ENCODE data around the gene NCBP2L.
A peak's percentile ranks its signal among the peaks of the same experiment; 100 is the strongest.
"Not testable (repeated sequence)": the region's sequence is repeated elsewhere in the genome, so short reads cannot be mapped to it uniquely, and the experiment has no call there.

NCBP2L gene

DNA sequence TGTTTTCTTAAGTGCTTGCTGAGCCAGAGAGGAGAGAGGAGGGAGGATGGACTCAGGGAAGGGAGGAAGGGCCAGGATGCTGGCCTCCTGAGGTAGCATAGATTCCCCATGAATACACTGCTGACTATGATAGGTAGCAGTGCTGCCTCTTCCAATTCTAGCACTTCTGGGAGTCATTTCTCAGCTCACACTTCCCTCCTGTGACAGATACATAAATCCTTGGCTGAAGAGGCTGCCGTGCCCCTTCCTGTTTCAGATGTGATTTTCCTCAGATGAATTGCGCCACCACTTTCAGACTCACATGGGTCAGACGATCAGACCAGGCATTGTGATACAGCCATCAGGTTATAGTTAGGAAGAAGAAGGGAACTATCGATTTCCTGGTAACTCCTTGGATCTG is 24.3 kb upstream of the NCBP2L start:
- no peak for DNase-seq

GRCh38 chrX:107755721-107756120 is 21.8 kb upstream of the NCBP2L start:
- DNase-seq, result no peak

- no peak for DNase-seq
These were observed 19.2 kb upstream of the NCBP2L start for GRCh38 chrX:107758231-107758766.

DNA sequence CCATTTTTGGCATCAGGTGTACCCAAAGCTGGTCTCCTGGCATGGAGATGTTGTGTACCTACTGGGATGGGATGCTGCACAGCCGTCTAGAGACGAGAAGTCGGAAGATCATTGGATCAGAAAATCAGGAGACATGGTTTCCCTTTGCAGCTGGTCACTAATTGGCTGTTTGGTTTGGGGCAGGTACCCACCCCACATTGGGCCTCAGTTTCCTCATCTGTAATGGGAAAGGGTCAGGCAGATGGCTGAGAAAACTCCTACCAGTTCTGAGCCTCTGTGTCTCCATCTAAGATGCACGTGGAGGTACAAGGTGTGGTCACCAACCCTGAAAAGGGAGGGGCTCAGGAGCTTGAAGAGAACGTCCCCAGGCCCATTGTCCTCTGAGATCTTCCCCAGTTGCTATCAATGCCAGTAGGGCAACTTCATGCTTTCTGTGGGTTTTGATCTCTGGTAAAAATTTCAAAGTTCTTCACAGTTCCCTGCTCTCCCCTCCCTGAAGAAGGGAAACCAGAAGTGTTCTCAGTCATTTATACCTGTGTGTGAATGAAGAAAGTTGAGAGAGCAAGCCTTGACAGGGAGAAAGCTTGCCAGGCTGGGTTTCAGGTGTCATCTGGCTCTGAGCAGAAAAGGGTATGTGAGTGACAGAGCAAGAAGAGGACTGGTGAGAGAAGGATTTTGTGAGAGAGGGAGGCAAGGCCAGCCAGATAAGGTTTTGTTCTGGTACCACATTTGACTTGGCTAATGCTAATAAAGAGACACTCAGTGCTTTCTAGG is 17.0 kb upstream of the NCBP2L start:
- DNase-seq, result no peak

- no peak for DNase-seq
These were observed 13.9 kb upstream of the NCBP2L start for GRCh38 chrX:107763647-107764046.

- no peak for DNase-seq
These were observed 12.5 kb upstream of the NCBP2L start for GRCh38 chrX:107764845-107765608.

- no peak for DNase-seq
These were observed 10.9 kb upstream of the NCBP2L start for GRCh38 chrX:107766470-107767150.

DNA sequence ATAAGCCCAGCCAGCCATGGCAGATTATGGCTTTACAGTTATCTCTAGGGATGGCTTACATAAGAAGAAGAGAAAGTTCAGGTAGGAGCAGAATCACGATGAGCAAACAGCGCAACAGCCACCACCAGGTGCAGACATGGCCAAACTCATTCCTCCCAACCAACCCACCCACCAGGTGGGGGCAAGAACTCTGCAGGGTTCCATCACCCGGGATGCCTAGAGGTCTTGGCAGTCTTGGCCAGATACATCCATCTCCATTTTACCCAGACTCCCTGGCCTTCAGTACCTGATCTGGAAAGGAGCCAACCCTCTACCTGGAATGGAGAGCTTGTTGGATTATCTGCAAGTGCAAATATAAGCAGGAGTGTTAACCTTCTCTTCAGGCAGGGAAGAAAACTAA is 9.5 kb upstream of the NCBP2L start:
- DNase-seq, result no peak

GRCh38 chrX:107769581-107770317 is 7.8 kb upstream of the NCBP2L start:
- no peak for DNase-seq

- no peak for DNase-seq
These were observed 4.3 kb upstream of the NCBP2L start for GRCh38 chrX:107773206-107773605.

DNA sequence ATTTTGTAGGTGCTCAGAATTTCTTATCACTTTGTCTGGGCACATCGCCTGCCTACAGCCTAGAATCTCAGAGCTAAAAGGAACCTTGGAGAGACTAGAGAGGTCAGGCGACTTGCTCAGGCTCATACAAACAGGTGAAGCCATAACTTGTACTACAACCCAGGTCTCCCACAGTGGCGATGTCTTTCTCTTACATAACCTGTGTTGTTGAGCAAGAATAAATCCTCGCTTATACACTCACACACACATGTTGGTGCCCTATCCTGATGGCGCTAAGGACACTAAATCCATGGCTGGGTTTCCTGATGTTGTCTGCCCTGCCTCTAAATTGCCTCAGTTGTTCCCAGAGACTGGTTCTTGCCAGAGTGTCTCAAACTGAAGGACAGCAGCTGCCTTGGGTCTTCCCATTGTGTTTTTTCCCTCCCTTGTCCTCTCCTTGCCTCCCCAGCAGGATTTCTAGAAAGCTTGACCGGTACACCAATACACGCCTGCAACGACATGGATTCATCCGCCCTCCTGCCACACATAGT is 3.6 kb upstream of the NCBP2L start:
- no peak for DNase-seq

GRCh38 chrX:107775000-107775733 is 2.4 kb upstream of the NCBP2L start:
- no peak for DNase-seq

GRCh38 chrX:107775734-107776511 is 1.6 kb upstream of the NCBP2L start, which contains the start of gene TSC22D3:
Gene TSC22D3 (minus strand): TSS chrX:107775787. CDS start chrX:107775419, 368 bp downstream.
- DNase-seq, result peak; percentile 45

DNA sequence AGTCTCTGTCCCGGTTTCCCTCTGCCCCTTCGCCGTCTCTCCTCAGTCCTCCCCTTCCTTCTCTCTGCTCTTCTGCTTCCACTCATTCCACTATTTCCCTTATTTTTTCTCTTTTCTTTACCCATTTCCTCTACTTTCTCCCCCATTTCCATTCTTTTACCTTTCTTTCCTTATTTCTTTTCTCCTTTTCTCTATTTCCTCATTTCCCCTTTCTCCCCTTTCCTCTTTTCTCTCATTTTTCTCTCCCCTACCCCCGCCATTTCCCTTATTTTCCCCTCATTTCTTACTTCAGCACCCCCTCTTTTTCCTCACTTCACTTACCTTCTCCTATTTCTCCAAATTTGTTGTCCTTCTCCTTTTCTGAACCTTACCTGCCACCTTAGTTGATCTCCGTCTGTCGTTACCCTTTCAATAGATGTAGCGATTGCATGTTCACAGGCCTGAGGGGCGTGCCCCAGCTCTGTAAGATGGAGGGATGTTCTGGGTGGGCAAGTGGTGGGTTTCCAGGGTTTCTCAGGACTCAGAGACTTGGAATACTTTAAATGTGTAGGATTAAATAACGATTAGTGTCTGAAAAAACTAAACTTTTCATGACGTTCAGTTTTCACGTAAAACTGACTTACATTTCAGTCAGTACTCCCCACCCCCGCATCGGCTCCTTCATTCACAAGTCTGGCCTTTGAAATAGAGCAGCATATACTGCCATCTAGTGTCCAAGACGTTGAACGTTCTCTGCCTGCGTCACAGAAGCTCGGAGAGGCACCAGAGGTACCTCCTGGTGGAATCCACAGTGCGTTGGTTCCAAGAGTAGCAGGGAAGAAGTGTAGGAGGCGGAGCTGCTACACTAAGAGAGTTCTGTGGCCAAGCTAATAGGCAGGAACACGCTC is 641 bp upstream of the NCBP2L start:
- peak; percentile 57 for DNase-seq

DNA sequence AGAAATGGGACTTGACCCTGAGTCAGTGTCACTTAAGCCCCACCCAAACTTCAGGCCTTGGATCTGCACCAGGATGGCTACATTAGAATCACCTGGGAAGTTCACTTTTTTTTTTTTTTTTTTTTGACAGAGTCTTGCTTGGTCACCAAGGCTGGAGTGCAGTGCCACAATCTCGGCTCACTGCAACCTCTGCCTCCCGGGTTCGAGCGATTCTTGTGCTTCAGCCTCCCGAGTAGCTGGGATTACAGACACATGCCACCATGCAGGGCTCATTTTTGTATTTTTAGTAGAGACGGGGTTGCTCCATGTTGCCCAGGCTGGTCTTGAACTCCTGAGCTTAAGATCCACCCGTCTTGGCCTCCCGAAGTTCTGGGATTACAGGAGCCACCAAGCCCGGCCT is 3.0 kb downstream of the NCBP2L start:
- DNase-seq, result no peak

- no peak for DNase-seq
These were observed 10.3 kb downstream of the NCBP2L start for GRCh38 chrX:107787827-107788226.

- DNase-seq, result no peak
These were observed 26.9 kb downstream of the NCBP2L start for GRCh38 chrX:107804427-107804826.

DNA sequence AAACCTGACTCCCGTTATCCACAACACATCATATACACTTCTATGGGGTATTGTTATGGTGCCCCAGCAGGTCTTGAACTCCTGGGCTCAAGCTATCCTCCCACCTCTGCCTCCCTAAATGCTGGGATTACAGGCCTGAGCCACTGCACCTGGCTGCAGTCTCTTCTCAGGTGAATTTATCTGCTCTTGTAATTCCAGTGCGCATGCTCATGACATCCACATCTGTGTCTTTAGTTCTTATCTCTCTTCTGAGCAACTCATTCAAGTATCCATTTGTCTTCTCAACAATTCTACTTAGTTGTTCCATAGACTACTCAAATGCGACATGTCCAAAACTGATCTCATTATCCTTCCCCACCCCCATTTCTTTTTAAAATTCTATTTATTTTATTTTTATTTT is 27.6 kb downstream of the NCBP2L start:
- no peak for DNase-seq

DNA sequence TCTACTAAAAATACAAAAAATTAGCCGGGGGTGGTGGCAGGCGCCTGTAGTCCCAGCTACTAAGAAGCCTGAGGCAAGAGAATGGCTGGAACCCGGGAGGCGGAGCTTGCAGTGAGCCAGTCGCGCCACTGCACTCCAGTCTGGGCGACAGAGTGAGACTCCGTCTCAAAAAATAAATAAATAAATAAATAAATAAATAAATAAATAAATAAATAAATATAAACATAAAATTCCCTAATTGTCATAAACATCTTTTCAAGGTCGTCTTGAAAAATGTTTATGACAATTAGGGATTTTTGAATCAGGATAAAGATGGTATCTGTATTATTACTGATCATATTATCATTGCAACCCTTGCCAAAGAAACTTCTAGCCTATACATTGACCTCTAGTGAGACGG is 32.5 kb downstream of the NCBP2L start:
- DNase-seq, result not testable (repeated sequence)
